GM18951 (cell line): ENCODE results near the gene YIPF4.

ENCODE experiments used
- POLR2A ChIP-seq: IDR thresholded peaks from 4 replicates; pipeline ENCODE4 v1.6.1; 2011; ENCODE audit warnings: mild to moderate bottlenecking; ENCODE audit not compliant: insufficient read length, insufficient read depth; ENCODE audit errors: extremely low read depth
- in situ Hi-C: fragments of 300-500 bp; cut with MboI; formaldehyde crosslinking; loops from one replicate; pipeline ENCODE4 v1.12.0; 2022; ENCODE audit warnings: low sequenced_read_pairs, mixed read lengths, inconsistent platforms; ENCODE audit not compliant: unreplicated experiment

Gene YIPF4

DNA sequence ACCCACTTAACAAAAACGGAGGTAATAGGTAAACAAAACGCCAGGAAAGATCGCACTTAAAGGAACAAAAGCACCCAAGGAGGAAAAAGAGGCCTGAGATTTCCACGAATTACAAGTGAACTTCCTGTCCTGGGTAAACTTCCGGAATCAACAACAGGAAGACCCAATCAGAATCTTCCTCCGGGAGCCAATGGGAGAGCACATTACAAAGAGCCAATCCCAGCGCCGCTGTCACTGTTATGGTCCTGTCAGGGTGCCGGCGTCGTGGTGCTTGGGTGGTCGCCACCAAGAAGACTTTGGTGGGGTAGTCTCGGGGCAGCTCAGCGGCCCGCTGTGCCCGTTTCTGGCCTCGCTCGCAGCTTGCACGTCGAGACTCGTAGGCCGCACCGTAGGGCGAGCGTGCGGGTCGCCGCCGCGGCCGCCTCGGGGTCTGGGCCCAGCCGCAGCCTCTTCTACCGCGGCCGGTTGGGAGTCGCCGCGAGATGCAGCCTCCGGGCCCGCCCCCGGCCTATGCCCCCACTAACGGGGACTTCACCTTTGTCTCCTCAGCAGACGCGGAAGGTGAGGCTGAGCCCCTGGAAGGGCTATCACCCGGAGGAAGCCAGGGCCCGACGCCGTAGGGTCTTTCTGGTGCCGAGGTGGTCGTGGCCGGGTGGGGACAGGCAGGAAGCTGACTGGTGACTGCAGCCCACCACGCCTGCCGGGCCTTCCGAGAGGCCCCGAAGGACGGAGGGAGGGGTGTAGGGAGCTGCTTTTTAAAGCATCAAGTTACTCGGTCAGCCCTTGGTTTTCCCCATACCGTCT lies at the start of gene YIPF4:
Gene YIPF4 (plus strand): TSS at position 231 of the 804 bp plus-strand sequence. CDS start 252 bp downstream, at position 483.
- in situ Hi-C loops: no loop called here
- peak; percentile 74 for TF ChIP-seq POLR2A

- in situ Hi-C loops: no loop called here
- no peak for TF ChIP-seq POLR2A
These were observed 49.5 kb upstream of the YIPF4 start for GRCh38 chr2:32228181-32228580.

DNA sequence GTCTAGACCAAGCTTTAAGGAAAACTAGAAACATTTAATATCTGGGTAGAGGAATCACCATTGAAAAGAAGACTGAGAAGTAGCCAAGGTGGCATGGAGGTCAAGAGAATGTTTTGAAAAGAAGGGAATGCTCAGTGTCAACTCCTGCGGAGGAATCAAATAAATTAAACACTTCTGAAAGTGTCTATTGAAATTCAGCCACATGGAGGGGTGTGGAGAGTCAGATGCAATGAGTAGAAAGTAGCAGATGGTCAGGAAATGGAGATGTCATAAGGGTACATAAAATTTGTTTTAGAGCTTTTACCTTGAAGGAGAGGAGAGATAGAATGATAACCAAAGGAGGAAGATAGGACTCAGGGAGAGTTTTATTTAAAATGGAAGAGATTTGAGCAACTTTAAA lies 48.1 kb upstream of the YIPF4 start:
- in situ Hi-C loops: no loop called here
- no peak for TF ChIP-seq POLR2A

DNA sequence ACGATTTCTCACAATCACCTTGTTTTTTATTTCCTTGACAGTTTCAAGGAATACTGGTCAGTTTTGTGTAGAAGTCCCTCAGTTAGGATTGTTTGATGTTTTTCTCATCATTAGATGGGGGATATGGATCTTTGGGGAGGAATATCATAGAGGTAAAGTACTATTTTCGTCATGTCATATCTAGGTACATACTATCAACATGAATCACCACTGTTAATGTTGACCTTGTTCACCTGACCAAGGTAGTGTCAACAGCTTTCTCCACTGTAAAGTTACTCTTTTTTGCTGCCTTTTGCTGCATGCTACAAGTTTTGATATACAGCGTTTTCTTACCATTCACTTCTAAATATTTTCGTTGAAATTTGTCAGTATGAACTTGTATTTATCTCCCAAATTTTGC lies 45.7 kb upstream of the YIPF4 start:
- in situ Hi-C loops: no loop called here

DNA sequence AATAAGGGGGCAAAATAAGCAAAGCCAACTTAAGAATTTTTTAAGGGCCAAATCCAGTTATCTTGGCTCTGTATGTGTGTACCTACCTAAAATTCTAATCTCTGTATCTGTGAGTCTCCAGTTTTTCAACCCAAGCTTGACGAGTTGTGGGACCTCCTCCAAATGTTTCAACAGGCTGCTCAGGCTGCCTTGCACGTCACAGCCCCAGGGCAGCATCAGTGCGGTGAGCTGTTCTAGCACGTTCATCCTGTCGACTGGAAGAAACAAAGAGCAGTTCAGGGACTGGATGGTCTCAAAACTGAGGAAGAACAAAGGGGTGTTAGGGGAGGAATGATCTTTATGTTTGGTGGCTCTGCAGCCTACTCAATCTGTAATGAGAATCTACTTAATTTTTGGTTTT lies 42.4 kb upstream of the YIPF4 start:
- in situ Hi-C loops: no loop called here
- TF ChIP-seq POLR2A: no peak

More for the DNA sequence above, 45.7 kb upstream of the YIPF4 start:
- no peak for TF ChIP-seq POLR2A

DNA sequence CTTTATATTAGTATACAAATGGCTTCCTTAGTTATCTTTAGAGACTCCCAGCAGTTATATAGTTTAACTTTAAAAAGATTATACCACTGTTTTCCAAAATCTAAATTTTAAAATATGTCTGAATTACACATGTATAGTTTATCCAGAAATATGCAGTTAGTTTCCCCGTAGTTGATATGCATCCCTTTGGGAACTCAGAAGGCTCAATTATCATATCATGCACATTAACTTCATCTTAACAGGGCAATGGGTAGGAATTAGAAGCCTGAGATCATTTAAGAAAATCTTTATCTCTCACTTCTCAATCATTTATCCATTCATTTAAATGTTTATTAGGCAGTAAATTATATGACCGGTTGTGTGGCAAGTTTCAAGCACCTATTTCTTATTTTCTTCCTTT lies 40.2 kb upstream of the YIPF4 start:
- in situ Hi-C loops: no loop called here
- TF ChIP-seq POLR2A: no peak

GRCh38 chr2:32237996-32238395 lies 39.7 kb upstream of the YIPF4 start:
- no peak for TF ChIP-seq POLR2A
- in situ Hi-C loops: no loop called here

DNA sequence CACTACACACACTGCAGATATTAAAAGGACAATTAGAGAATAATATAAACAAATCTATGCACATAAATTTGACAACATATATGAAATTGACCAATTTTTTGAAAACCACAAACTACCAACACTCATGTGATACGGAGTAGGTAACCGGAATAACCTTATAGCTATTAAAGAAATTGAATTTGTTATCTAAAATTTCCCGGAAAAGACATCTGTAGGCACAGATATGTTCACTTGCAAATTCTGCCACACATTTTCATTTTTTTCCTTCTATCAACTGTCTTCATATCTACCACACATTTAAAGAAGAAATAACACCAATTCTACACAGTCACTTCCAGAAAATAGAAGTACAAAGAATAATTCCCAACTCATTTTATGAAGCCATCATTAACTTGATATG lies 35.4 kb upstream of the YIPF4 start:
- in situ Hi-C loops: no loop called here
- no peak for TF ChIP-seq POLR2A

DNA sequence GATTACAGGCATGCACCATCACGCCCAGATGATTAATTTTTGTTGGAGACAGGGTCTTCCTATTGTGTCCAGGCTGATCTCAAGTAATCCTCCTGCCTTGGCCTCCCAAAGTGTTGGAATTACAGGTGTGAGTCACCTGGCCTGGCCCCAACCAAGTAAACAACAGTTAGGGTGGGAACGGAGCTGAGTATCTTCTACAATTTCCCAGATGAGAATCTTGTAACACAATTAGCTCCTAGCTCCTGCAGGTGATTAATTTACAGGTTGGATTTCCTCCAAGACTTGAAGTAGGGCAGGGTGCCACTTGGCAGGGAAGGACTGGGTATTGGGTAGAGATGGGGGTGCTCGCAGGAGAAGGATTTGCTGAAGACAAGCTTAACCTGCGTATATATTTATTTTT lies 30.8 kb upstream of the YIPF4 start:
- in situ Hi-C loops: no loop called here
- no peak for TF ChIP-seq POLR2A

- TF ChIP-seq POLR2A: no peak
- in situ Hi-C loops: no loop called here
These were observed 29.4 kb upstream of the YIPF4 start for GRCh38 chr2:32248299-32248698.

DNA sequence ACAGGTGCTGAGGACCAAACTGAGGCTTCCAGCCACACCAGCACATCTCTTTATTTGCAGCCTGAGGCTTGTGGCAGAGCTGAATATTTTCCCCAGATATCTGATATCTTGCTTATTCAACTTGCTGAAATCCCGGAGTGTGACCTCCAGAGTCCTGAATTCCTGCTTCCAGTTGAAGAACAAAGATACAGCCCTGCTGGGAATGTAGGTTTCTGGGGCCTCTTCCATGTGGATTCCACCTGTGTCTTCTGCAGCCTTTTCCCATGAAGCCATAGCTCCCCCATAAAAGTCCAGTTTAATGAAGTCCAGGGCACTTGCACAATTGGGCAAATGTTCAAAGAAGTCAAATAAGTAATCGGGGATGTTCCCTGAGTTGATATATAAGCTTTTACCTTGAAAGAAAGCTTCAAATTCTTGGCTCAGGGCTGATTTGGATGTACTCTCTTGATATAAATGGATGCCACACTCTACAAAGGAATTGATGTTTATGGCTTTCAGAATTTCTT lies 27.9 kb upstream of the YIPF4 start:
- TF ChIP-seq POLR2A: no peak
- in situ Hi-C loops: no loop called here

GRCh38 chr2:32250290-32250689 lies 27.4 kb upstream of the YIPF4 start:
- no peak for TF ChIP-seq POLR2A
- in situ Hi-C loops: no loop called here

- in situ Hi-C loops: no loop called here
- no peak for TF ChIP-seq POLR2A
These were observed 19.5 kb upstream of the YIPF4 start for GRCh38 chr2:32258242-32258641.

DNA sequence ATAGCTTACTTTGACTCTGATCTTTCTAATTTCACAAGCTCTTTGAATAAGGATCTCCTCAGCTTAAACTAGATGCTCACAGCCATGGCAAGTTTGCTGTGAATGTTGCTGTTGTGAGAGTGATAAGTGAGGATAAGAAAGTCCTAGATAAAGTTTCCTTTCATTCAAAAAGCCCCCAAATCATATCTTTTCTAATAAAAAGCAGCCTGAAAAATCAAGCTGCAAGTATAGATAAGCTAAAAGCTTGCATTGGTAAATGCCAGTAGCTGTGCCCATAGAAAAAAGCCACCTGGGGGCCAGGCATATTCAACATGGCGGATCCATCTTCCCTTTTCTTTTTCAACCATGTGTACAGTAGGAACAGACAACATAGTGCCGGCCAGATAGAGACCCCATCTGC lies 17.3 kb upstream of the YIPF4 start:
- TF ChIP-seq POLR2A: no peak
- in situ Hi-C loops: no loop called here
